GM12878 (cell line): ENCODE measurements around the gene PDIA5. TPM values are rescaled to one million over a fixed set of nuclear protein-coding genes. Genes with fewer than 3 reads are reported as not detected.
A peak's percentile ranks its signal among the peaks of the same experiment; 100 is the strongest.

Source experiments
- BACH1 ChIP-seq: fragments of 450-650 bp; IDR thresholded peaks from 2 replicates; pipeline ENCODE4 v1.6.1; 2017; ENCODE audit warnings: mild to moderate bottlenecking, borderline replicate concordance
- BCL11A ChIP-seq: IDR thresholded peaks from 2 replicates; pipeline ENCODE4 v1.6.1; 2011; ENCODE audit warnings: low read depth, low read length
- BHLHE40 ChIP-seq, 2 experiments: fragments of 450-650 bp in 1 of 2; IDR thresholded peaks; 2 replicates each; pipeline ENCODE4 v1.6.1; 2011 to 2017; ENCODE audit warnings: low read depth in 2 of 2, borderline replicate concordance in 1 of 2, improper control_type of control experiment in 1 of 2, low read length in 1 of 2, mild to moderate bottlenecking in 1 of 2
- CREM ChIP-seq: IDR thresholded peaks from 2 replicates; pipeline ENCODE4 v1.6.1; 2014; ENCODE audit warnings: antibody characterized with exemption, low read depth
- EZH2 ChIP-seq: IDR thresholded peaks from 2 replicates; pipeline ENCODE4 v1.6.1; 2012; ENCODE audit warnings: low read depth, mild to moderate bottlenecking, control low read depth, inconsistent platforms, low read length, borderline replicate concordance; ENCODE audit not compliant: control insufficient read depth
- GABPA ChIP-seq: IDR thresholded peaks from 2 replicates; pipeline ENCODE4 v1.6.1; 2014; ENCODE audit warnings: antibody characterized with exemption, low read depth, mild to moderate bottlenecking, inconsistent platforms
- GATAD2B ChIP-seq: fragments of 450-650 bp; conservative IDR thresholded peaks from 2 replicates; pipeline ENCODE4 v1.6.1; 2017; ENCODE audit warnings: low read depth, mild to moderate bottlenecking, moderate library complexity
- HCFC1 ChIP-seq: fragments of 150-350 bp; IDR thresholded peaks from 2 replicates; pipeline ENCODE4 v1.6.1; 2014; ENCODE audit warnings: low read length
- LARP7 ChIP-seq: fragments of 450-650 bp; IDR thresholded peaks from 2 replicates; pipeline ENCODE4 v1.6.1; 2017; ENCODE audit warnings: mild to moderate bottlenecking
- MXI1 ChIP-seq: fragments of 150-350 bp; IDR thresholded peaks from 2 replicates; pipeline ENCODE4 v1.6.1; 2011; ENCODE audit warnings: low read depth, mild to moderate bottlenecking, inconsistent platforms, low read length, improper control_type of control experiment
- NBN ChIP-seq: fragments of 450-650 bp; IDR thresholded peaks from 2 replicates; pipeline ENCODE4 v1.6.1; 2016
- NR2F1 ChIP-seq: fragments of 450-650 bp; conservative IDR thresholded peaks from 2 replicates; pipeline ENCODE4 v1.6.1; 2017; ENCODE audit warnings: mild to moderate bottlenecking
- SIX5 ChIP-seq: IDR thresholded peaks from 2 replicates; pipeline ENCODE4 v1.6.1; 2011; ENCODE audit warnings: mild to moderate bottlenecking, low read depth, low read length, moderate library complexity; ENCODE audit not compliant: severe bottlenecking
- SPI1 ChIP-seq: IDR thresholded peaks from 2 replicates; pipeline ENCODE4 v1.6.1; 2011; ENCODE audit warnings: low read depth, mild to moderate bottlenecking, low read length, moderate library complexity, borderline replicate concordance; ENCODE audit not compliant: insufficient read depth
- SREBF1 ChIP-seq: IDR thresholded peaks from 2 replicates; pipeline ENCODE4 v1.6.1; 2012; ENCODE audit warnings: mild to moderate bottlenecking, low read length
- STAT1 ChIP-seq: fragments of 450-650 bp; conservative IDR thresholded peaks from 2 replicates; pipeline ENCODE4 v1.6.1; 2014; ENCODE audit warnings: antibody characterized with exemption, mild to moderate bottlenecking
- TCF12 ChIP-seq: IDR thresholded peaks from 2 replicates; pipeline ENCODE4 v1.6.1; 2011; ENCODE audit warnings: low read depth, mild to moderate bottlenecking, low read length
- WRNIP1 ChIP-seq: IDR thresholded peaks from 2 replicates; pipeline ENCODE4 v1.6.1; 2011; ENCODE audit warnings: low read depth, low read length, improper control_type of control experiment, borderline replicate concordance
- ZBED1 ChIP-seq: IDR thresholded peaks from 2 replicates; pipeline ENCODE4 v1.6.1; 2016; ENCODE audit warnings: borderline replicate concordance
- ZNF217 ChIP-seq: fragments of 450-650 bp; IDR thresholded peaks from 2 replicates; pipeline ENCODE4 v1.6.1; 2017; ENCODE audit warnings: antibody characterized with exemption, mild to moderate bottlenecking
- ZNF622 ChIP-seq: fragments of 450-650 bp; IDR thresholded peaks from 2 replicates; pipeline ENCODE4 v1.6.1; 2017; ENCODE audit warnings: mild to moderate bottlenecking, inconsistent platforms
- polyA plus RNA-seq, 11 experiments: library from polyadenylated mRNA; depleted of rRNA in 4 of 11; unstranded in 6 of 11; stranded (reverse) in 5 of 11; fragments of >200 nt; fragmentation: Nextera tagmentation in 4 of 11; fragmentation: Illumina TruSeq in 1 of 11; extraction: Ambion mirVana in 4 of 11; extraction: Trizol in 1 of 11; gene quantifications; 1 replicate in 1 of 11; 2 replicates in 10 of 11; pipeline versions ENCODE4 v1.2.1 to v1.2.3, GENCODE V29; 2011 to 2016; ENCODE audit warnings: inconsistent platforms in 2 of 11, missing spikeins in 2 of 11, low read depth in 1 of 11
- total RNA-seq, 4 experiments: library from RNA; depleted of rRNA in 3 of 4; stranded (reverse); fragments of >200 nt in 3 of 4; fragmentation: Illumina TruSeq in 1 of 4; extraction: Trizol in 1 of 4; gene quantifications; 2 replicates each; pipeline versions ENCODE4 v1.2.1 to v1.2.3, GENCODE V29; 2013 to 2021
- TF ChIP-seq, protein P1 (sequence below): IDR thresholded peaks from 2 replicates; pipeline ENCODE4 v1.6.1; 2011; ENCODE audit warnings: mild to moderate bottlenecking, low read depth, low read length, moderate library complexity; ENCODE audit not compliant: insufficient replicate concordance
- TF ChIP-seq, protein P2 (sequence below): IDR thresholded peaks from 2 replicates; pipeline ENCODE4 v1.6.1; 2011; ENCODE audit warnings: borderline replicate concordance, low read depth, mild to moderate bottlenecking, moderate library complexity, mixed read lengths, low read length; ENCODE audit not compliant: insufficient read depth; ENCODE audit errors: extremely low read length
- TF ChIP-seq, protein P3 (sequence below): IDR thresholded peaks from 2 replicates; pipeline ENCODE4 v1.6.1; 2012; ENCODE audit warnings: low read depth, low read length, improper control_type of control experiment
- TF ChIP-seq, protein P4 (sequence below): fragments of 450-650 bp; formaldehyde crosslinking; IDR thresholded peaks from 2 replicates; pipeline ENCODE4 v1.4.0; 2020; ENCODE audit warnings: mild to moderate bottlenecking, moderate library complexity

PDIA5 gene
- total and polyA plus RNA-seq, 10 of the 15 experiments (the other 5 are each of a cell fraction or from before 2014, with no cell fraction given): 4.1 to 24.8 (median 19.2) TPM

DNA sequence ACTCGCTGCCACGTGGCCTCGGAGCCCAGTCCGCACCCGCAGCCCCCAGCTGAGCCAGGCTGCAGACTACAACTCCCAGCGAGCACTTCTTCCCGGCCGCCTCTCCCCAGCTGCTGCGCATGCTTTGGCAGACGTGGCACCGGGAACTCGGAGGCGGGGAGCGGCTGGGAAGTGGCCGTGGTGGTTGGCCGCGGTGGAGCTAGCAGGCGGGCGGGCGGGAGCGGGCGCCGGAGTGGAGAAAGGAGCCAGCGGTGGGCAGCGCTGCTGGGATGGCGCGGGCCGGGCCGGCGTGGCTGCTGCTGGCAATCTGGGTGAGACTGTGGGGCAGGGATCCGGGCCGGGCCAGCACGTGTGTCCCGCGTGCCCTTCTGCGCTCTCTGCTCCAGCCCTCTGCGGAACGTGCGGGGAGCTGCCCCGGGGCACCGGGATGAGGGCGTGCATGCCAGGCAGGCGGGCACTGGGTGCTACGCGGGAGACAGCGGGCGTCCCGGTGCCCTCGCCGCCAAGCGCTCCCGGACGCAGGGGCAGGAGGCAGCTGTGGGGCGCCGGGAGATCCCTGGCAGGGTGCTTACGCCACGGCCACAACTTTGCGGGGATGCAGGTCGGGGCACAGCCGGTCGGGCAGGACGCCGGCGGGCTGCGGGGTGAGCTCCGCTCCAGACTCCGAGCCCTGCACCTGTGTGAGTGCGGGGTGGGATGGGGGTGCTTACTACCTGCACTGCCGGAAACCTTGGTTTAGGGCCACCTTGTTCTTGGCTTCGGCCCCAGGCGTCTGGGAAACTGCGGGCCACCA is at the start of gene PDIA5 (continued):
- TF ChIP-seq, protein P1, sequence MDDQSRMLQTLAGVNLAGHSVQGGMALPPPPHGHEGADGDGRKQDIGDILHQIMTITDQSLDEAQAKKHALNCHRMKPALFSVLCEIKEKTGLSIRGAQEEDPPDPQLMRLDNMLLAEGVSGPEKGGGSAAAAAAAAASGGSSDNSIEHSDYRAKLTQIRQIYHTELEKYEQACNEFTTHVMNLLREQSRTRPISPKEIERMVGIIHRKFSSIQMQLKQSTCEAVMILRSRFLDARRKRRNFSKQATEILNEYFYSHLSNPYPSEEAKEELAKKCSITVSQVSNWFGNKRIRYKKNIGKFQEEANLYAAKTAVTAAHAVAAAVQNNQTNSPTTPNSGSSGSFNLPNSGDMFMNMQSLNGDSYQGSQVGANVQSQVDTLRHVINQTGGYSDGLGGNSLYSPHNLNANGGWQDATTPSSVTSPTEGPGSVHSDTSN: peak; percentile 33
- TF ChIP-seq, protein P2, sequence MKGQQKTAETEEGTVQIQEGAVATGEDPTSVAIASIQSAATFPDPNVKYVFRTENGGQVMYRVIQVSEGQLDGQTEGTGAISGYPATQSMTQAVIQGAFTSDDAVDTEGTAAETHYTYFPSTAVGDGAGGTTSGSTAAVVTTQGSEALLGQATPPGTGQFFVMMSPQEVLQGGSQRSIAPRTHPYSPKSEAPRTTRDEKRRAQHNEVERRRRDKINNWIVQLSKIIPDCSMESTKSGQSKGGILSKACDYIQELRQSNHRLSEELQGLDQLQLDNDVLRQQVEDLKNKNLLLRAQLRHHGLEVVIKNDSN: peak; percentile 70
- TF ChIP-seq SREBF1 (0 out of 2 replicates have a peak, but pooled peaks have one; percentile 34), ZNF622 (no peak), SPI1 (peak; percentile 25; the same call in 1 of the 2 replicates), ZNF217 (no peak), GABPA (no peak), LARP7 (peak; percentile 32; the same call in 1 of the 2 replicates), ZBED1 (no peak), BCL11A (no peak), NBN (no peak), GATAD2B (peak; percentile 73), BACH1 (no peak), CREM (peak; percentile 78), SIX5 (peak; percentile 87), MXI1 (peak; percentile 44), BHLHE40 (IDR thresholded peaks at IDR 0.05; ENCODE audit: borderline replicate concordance in 1 of 2, low read depth in 2 of 2, low read length in 1 of 2) (peak; percentile 60 to 95; a peak in 2 of 4 replicates), EZH2 (no peak), TCF12 (peak; percentile 69; the same call in 1 of the 2 replicates), NR2F1 (no peak; the same call in 1 of the 2 replicates), STAT1 (no peak), HCFC1 (peak; percentile 90), WRNIP1 (no peak)
- TF ChIP-seq, protein P3, sequence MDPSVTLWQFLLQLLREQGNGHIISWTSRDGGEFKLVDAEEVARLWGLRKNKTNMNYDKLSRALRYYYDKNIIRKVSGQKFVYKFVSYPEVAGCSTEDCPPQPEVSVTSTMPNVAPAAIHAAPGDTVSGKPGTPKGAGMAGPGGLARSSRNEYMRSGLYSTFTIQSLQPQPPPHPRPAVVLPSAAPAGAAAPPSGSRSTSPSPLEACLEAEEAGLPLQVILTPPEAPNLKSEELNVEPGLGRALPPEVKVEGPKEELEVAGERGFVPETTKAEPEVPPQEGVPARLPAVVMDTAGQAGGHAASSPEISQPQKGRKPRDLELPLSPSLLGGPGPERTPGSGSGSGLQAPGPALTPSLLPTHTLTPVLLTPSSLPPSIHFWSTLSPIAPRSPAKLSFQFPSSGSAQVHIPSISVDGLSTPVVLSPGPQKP: no peak
- TF ChIP-seq, protein P4, sequence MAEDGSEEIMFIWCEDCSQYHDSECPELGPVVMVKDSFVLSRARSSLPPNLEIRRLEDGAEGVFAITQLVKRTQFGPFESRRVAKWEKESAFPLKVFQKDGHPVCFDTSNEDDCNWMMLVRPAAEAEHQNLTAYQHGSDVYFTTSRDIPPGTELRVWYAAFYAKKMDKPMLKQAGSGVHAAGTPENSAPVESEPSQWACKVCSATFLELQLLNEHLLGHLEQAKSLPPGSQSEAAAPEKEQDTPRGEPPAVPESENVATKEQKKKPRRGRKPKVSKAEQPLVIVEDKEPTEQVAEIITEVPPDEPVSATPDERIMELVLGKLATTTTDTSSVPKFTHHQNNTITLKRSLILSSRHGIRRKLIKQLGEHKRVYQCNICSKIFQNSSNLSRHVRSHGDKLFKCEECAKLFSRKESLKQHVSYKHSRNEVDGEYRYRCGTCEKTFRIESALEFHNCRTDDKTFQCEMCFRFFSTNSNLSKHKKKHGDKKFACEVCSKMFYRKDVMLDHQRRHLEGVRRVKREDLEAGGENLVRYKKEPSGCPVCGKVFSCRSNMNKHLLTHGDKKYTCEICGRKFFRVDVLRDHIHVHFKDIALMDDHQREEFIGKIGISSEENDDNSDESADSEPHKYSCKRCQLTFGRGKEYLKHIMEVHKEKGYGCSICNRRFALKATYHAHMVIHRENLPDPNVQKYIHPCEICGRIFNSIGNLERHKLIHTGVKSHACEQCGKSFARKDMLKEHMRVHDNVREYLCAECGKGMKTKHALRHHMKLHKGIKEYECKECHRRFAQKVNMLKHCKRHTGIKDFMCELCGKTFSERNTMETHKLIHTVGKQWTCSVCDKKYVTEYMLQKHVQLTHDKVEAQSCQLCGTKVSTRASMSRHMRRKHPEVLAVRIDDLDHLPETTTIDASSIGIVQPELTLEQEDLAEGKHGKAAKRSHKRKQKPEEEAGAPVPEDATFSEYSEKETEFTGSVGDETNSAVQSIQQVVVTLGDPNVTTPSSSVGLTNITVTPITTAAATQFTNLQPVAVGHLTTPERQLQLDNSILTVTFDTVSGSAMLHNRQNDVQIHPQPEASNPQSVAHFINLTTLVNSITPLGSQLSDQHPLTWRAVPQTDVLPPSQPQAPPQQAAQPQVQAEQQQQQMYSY (CRISPR knock-in tag): no peak
